ENCODE data around the gene HAGHL. TPM values are rescaled to one million over a fixed set of nuclear protein-coding genes. Genes with fewer than 3 reads are reported as not detected.
"Not testable (repeated sequence)": the region's sequence is repeated elsewhere in the genome, so short reads cannot be mapped to it uniquely, and the experiment has no call there.

HAGHL gene
- total and polyA plus RNA-seq, 4 donors, result 0.25 to 1.1 (median 0.49) TPM

DNA sequence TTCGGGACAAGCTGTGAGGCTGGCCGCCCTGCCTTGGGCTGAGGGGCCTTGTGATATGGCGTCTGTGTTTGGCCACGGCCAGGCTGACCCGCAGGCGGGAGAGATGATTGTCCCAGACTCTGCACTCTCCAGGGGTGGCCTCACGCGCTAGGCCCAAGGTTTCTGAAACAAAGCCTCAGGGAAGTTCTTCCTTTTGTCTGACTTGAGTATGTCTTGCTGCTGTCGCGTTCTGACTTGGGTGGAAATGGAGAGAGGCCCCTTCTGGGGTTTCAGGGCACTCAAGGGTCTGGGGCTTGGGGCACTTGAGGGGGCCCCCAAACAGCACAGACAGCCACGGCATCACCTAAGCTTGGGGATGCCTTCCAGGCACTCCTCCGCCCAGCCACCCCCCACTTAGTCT, 15.8 kb upstream of the HAGHL start:
- Histone ChIP-seq H3K9ac (ENCODE audit: low read depth in 1 of 2, low read length in 2 of 2) (no peak overlapping the region), H3K9me3 (ENCODE audit: control insufficient read depth in 4 of 4, low read length in 3 of 4) (no peaks in the 10 kb centered on the region), H3K4me3 (ENCODE audit: low read depth in 1 of 3, low read length in 3 of 3) (no peak overlapping the region), H3K27me3 (ENCODE audit: control insufficient read depth in 4 of 4, insufficient read depth in 4 of 4, low read length in 3 of 4) (peaks cover 4 to 18% (median 6%) of the 10 kb centered on the region in 4 donors), H3K36me3 (ENCODE audit: control insufficient read depth in 4 of 4, insufficient read depth in 3 of 4, low read depth in 1 of 4, low read length in 3 of 4) (no peaks in the 10 kb centered on the region), H3K27ac (ENCODE audit: low read depth in 1 of 2, low read length in 2 of 2) (no peak overlapping the region), H3K4me1 (ENCODE audit: control insufficient read depth in 4 of 4, insufficient read depth in 4 of 4, low read length in 3 of 4) (peaks cover 9 to 18% (median 12%) of the 10 kb centered on the region in 4 donors)
- DNase-seq (ENCODE audit: low spot score), result no peak
- WGBS, result 66% methylated on average over 12 of the region's 12 CpGs
- TF ChIP-seq, protein P1, sequence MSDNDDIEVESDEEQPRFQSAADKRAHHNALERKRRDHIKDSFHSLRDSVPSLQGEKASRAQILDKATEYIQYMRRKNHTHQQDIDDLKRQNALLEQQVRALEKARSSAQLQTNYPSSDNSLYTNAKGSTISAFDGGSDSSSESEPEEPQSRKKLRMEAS (IDR thresholded peaks at IDR 0.05), result no peak

GRCh38 chr16:711548-712320, 15.2 kb upstream of the HAGHL start:
- TF ChIP-seq RAD21 (IDR thresholded peaks at IDR 0.05), result peak; percentile 82 to 91
- TF ChIP-seq HNF4G (IDR thresholded peaks at IDR 0.05), result no peak
- TF ChIP-seq, protein P1 (IDR thresholded peaks at IDR 0.05), result no peak
- TF ChIP-seq, protein P2, sequence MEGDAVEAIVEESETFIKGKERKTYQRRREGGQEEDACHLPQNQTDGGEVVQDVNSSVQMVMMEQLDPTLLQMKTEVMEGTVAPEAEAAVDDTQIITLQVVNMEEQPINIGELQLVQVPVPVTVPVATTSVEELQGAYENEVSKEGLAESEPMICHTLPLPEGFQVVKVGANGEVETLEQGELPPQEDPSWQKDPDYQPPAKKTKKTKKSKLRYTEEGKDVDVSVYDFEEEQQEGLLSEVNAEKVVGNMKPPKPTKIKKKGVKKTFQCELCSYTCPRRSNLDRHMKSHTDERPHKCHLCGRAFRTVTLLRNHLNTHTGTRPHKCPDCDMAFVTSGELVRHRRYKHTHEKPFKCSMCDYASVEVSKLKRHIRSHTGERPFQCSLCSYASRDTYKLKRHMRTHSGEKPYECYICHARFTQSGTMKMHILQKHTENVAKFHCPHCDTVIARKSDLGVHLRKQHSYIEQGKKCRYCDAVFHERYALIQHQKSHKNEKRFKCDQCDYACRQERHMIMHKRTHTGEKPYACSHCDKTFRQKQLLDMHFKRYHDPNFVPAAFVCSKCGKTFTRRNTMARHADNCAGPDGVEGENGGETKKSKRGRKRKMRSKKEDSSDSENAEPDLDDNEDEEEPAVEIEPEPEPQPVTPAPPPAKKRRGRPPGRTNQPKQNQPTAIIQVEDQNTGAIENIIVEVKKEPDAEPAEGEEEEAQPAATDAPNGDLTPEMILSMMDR (IDR thresholded peaks at IDR 0.05; ENCODE audit: low read depth, low read length, missing input control), result peak; percentile 88
- TF ChIP-seq RXRA (IDR thresholded peaks at IDR 0.05), result no peak
- TF ChIP-seq REST (IDR thresholded peaks at IDR 0.05), result no peak
- no peaks in the 10 kb centered on the region for H3K9me3 ChIP-seq (ENCODE audit: control insufficient read depth in 4 of 4, low read length in 3 of 4)
- H3K4me3 ChIP-seq (ENCODE audit: low read depth in 1 of 3, low read length in 3 of 3), result no peak overlapping the region
- peaks cover 3 to 15% (median 4%) of the 10 kb centered on the region in 4 donors for H3K27me3 ChIP-seq (ENCODE audit: control insufficient read depth in 4 of 4, insufficient read depth in 4 of 4, low read length in 3 of 4)
- DNase-seq (ENCODE audit: low spot score), result peak; percentile 87
- H3K27ac ChIP-seq (ENCODE audit: low read depth in 1 of 2, low read length in 2 of 2), result no peak overlapping the region
- H3K36me3 ChIP-seq (ENCODE audit: control insufficient read depth in 4 of 4, insufficient read depth in 3 of 4, low read depth in 1 of 4, low read length in 3 of 4), result peaks cover 0 to 1% (median 0%) of the 10 kb centered on the region in 4 donors
- WGBS, result 12% methylated on average over 25 of the region's 25 CpGs
- no peak overlapping the region for H3K9ac ChIP-seq (ENCODE audit: low read depth in 1 of 2, low read length in 2 of 2)
- peaks cover 15 to 25% (median 18%) of the 10 kb centered on the region in 4 donors for H3K4me1 ChIP-seq (ENCODE audit: control insufficient read depth in 4 of 4, insufficient read depth in 4 of 4, low read length in 3 of 4)

- not testable (repeated sequence) for H3K9me3 ChIP-seq (ENCODE audit: control insufficient read depth in 4 of 4, low read length in 3 of 4); H3K27ac ChIP-seq (ENCODE audit: low read depth in 1 of 2, low read length in 2 of 2); H3K9ac ChIP-seq (ENCODE audit: low read depth in 1 of 2, low read length in 2 of 2); H3K4me3 ChIP-seq (ENCODE audit: low read depth in 1 of 3, low read length in 3 of 3); H3K36me3 ChIP-seq (ENCODE audit: control insufficient read depth in 4 of 4, insufficient read depth in 3 of 4, low read depth in 1 of 4, low read length in 3 of 4); DNase-seq (ENCODE audit: low spot score)
- TF ChIP-seq RAD21 (IDR thresholded peaks at IDR 0.05), result peak in 1 of 2 donors; percentile 58
- TF ChIP-seq, protein P2 (IDR thresholded peaks at IDR 0.05; ENCODE audit: low read depth, low read length, missing input control), result peak; percentile 11
- peaks cover 17 to 29% (median 22%) of the 10 kb centered on the region in 4 donors for H3K4me1 ChIP-seq (ENCODE audit: control insufficient read depth in 4 of 4, insufficient read depth in 4 of 4, low read length in 3 of 4)
- WGBS, result 52% methylated on average over 13 of the region's 13 CpGs
- H3K27me3 ChIP-seq (ENCODE audit: control insufficient read depth in 4 of 4, insufficient read depth in 4 of 4, low read length in 3 of 4), result peaks cover 0 to 10% (median 3%) of the 10 kb centered on the region in 4 donors
Measured at GRCh38 chr16:712740-713250, 14.1 kb upstream of the HAGHL start.

Data from liver (tissue), 9 donors.